GM23248 (cell line): Measurements from ENCODE around the gene PPM1L.

ENCODE experiments used
- EZH2 ChIP-seq: fragments of 200-600 bp; sonication (generic); IDR thresholded peaks from 2 replicates; pipeline ENCODE4 v1.6.1; 2018; ENCODE audit warnings: antibody characterized with exemption, mild to moderate bottlenecking; ENCODE audit not compliant: insufficient read depth, poor library complexity, severe bottlenecking
- EZH2phosphoT487 ChIP-seq: fragments of 200-600 bp; sonication (generic); IDR thresholded peaks from 2 replicates; pipeline ENCODE4 v1.6.1; 2018; ENCODE audit warnings: antibody characterized with exemption, moderate library complexity, mild to moderate bottlenecking, low read depth; ENCODE audit not compliant: insufficient read depth

- TF ChIP-seq EZH2 (no peak), EZH2phosphoT487 (no peak)
These were observed 327.1 kb downstream of the PPM1L start for GRCh38 chr3:161083131-161083530.
